ENCODE results near the gene PBX2.
A peak's percentile ranks its signal among the peaks of the same experiment; 100 is the strongest.

The PBX2 gene

GRCh38 chr6:32203426-32204267 is 13.6 kb upstream of the PBX2 start:
- H3K36me3 ChIP-seq (ENCODE audit: control insufficient read depth in 1 of 2, insufficient read depth in 2 of 2, low read length in 2 of 2) = no peaks in the 10 kb centered on the region
- no peaks in the 10 kb centered on the region for H3K27me3 ChIP-seq (ENCODE audit: control insufficient read depth in 1 of 2, insufficient read depth in 2 of 2, low read length in 2 of 2)
- no peak overlapping the region for H3K27ac ChIP-seq (ENCODE audit: low read depth, low read length)
- no peak overlapping the region for H3K9ac ChIP-seq (ENCODE audit: low read depth in 1 of 2, low read length in 2 of 2)
- no peak overlapping the region for H3K4me3 ChIP-seq (ENCODE audit: low read depth in 1 of 2, low read length in 2 of 2)
- no peaks in the 10 kb centered on the region for H3K9me3 ChIP-seq (ENCODE audit: control insufficient read depth in 1 of 2, low read length in 2 of 2)
- no peaks in the 10 kb centered on the region for H3K4me1 ChIP-seq (ENCODE audit: control insufficient read depth in 1 of 2, insufficient read depth in 2 of 2, low read length in 2 of 2)

- Histone ChIP-seq H3K9ac (ENCODE audit: low read depth in 1 of 2, low read length in 2 of 2) (no peak overlapping the region), H3K4me3 (ENCODE audit: low read depth in 1 of 2, low read length in 2 of 2) (no peak overlapping the region), H3K9me3 (ENCODE audit: control insufficient read depth in 1 of 2, low read length in 2 of 2) (no peaks in the 10 kb centered on the region), H3K36me3 (ENCODE audit: control insufficient read depth in 1 of 2, insufficient read depth in 2 of 2, low read length in 2 of 2) (no peaks in the 10 kb centered on the region), H3K27ac (ENCODE audit: low read depth, low read length) (no peak overlapping the region), H3K27me3 (ENCODE audit: control insufficient read depth in 1 of 2, insufficient read depth in 2 of 2, low read length in 2 of 2) (no peaks in the 10 kb centered on the region), H3K4me1 (ENCODE audit: control insufficient read depth in 1 of 2, insufficient read depth in 2 of 2, low read length in 2 of 2) (peaks cover 3 to 4% of the 10 kb centered on the region in 2 donors)
These were observed 12.2 kb upstream of the PBX2 start for GRCh38 chr6:32202186-32202585.

GRCh38 chr6:32200711-32201475 is 10.9 kb upstream of the PBX2 start:
- no peak overlapping the region for H3K27ac ChIP-seq (ENCODE audit: low read depth, low read length)
- no peaks in the 10 kb centered on the region for H3K36me3 ChIP-seq (ENCODE audit: control insufficient read depth in 1 of 2, insufficient read depth in 2 of 2, low read length in 2 of 2)
- no peaks in the 10 kb centered on the region for H3K27me3 ChIP-seq (ENCODE audit: control insufficient read depth in 1 of 2, insufficient read depth in 2 of 2, low read length in 2 of 2)
- no peak overlapping the region for H3K9ac ChIP-seq (ENCODE audit: low read depth in 1 of 2, low read length in 2 of 2)
- H3K9me3 ChIP-seq (ENCODE audit: control insufficient read depth in 1 of 2, low read length in 2 of 2) = no peaks in the 10 kb centered on the region
- no peak overlapping the region for H3K4me3 ChIP-seq (ENCODE audit: low read depth in 1 of 2, low read length in 2 of 2)
- peaks cover 12% of the 10 kb centered on the region in 2 donors for H3K4me1 ChIP-seq (ENCODE audit: control insufficient read depth in 1 of 2, insufficient read depth in 2 of 2, low read length in 2 of 2)

- H3K4me1 ChIP-seq (ENCODE audit: control insufficient read depth in 1 of 2, insufficient read depth in 2 of 2, low read length in 2 of 2) = peaks cover 18 to 25% of the 10 kb centered on the region in 2 donors
- no peaks in the 10 kb centered on the region for H3K27me3 ChIP-seq (ENCODE audit: control insufficient read depth in 1 of 2, insufficient read depth in 2 of 2, low read length in 2 of 2)
- H3K27ac ChIP-seq (ENCODE audit: low read depth, low read length) = no peak overlapping the region
- H3K36me3 ChIP-seq (ENCODE audit: control insufficient read depth in 1 of 2, insufficient read depth in 2 of 2, low read length in 2 of 2) = no peaks in the 10 kb centered on the region
- no peak overlapping the region for H3K4me3 ChIP-seq (ENCODE audit: low read depth in 1 of 2, low read length in 2 of 2)
- no peak overlapping the region for H3K9ac ChIP-seq (ENCODE audit: low read depth in 1 of 2, low read length in 2 of 2)
- H3K9me3 ChIP-seq (ENCODE audit: control insufficient read depth in 1 of 2, low read length in 2 of 2) = no peaks in the 10 kb centered on the region
These were observed 8.9 kb upstream of the PBX2 start for GRCh38 chr6:32198866-32199265.

DNA sequence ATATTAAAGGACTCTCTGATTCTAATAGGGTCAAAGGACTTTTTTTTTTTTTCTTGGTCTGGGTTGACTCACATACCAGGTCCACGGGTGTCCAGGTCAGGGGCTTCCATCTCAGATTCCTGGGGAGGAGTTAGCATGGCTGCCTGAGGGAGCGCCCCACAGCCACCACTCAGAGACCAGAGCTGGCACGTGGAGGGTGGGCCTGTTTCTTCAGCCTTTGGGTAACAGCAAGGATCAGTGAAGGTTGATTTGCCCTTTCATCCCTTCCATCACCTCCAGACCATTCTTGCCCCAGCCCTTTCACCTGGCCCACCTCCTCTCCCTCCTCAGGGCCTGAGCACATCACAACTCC is 8.3 kb upstream of the PBX2 start:
- H3K27me3 ChIP-seq (ENCODE audit: control insufficient read depth in 1 of 2, insufficient read depth in 2 of 2, low read length in 2 of 2) = no peaks in the 10 kb centered on the region

GRCh38 chr6:32196682-32197616 is 6.9 kb upstream of the PBX2 start:
- peaks cover 25 to 33% of the 10 kb centered on the region in 2 donors for H3K4me1 ChIP-seq (ENCODE audit: control insufficient read depth in 1 of 2, insufficient read depth in 2 of 2, low read length in 2 of 2)

More for the DNA sequence above, 8.3 kb upstream of the PBX2 start:
- H3K4me3 ChIP-seq (ENCODE audit: low read depth in 1 of 2, low read length in 2 of 2) = no peak overlapping the region
- no peak overlapping the region for H3K9ac ChIP-seq (ENCODE audit: low read depth in 1 of 2, low read length in 2 of 2)
- no peaks in the 10 kb centered on the region for H3K36me3 ChIP-seq (ENCODE audit: control insufficient read depth in 1 of 2, insufficient read depth in 2 of 2, low read length in 2 of 2)
- H3K27ac ChIP-seq (ENCODE audit: low read depth, low read length) = no peak overlapping the region
- no peaks in the 10 kb centered on the region for H3K9me3 ChIP-seq (ENCODE audit: control insufficient read depth in 1 of 2, low read length in 2 of 2)
- peaks cover 22 to 25% of the 10 kb centered on the region in 2 donors for H3K4me1 ChIP-seq (ENCODE audit: control insufficient read depth in 1 of 2, insufficient read depth in 2 of 2, low read length in 2 of 2)

GRCh38 chr6:32195902-32196681 is 6.1 kb upstream of the PBX2 start:
- peak overlapping the region; percentile 82 to 86 for H3K4me3 ChIP-seq (ENCODE audit: low read depth in 1 of 2, low read length in 2 of 2)

More at GRCh38 chr6:32196682-32197616, 6.9 kb upstream of the PBX2 start:
- Histone ChIP-seq H3K9me3 (ENCODE audit: control insufficient read depth in 1 of 2, low read length in 2 of 2) (no peaks in the 10 kb centered on the region), H3K27me3 (ENCODE audit: control insufficient read depth in 1 of 2, insufficient read depth in 2 of 2, low read length in 2 of 2) (no peaks in the 10 kb centered on the region), H3K9ac (ENCODE audit: low read depth in 1 of 2, low read length in 2 of 2) (peak overlapping the region; percentile 95 to 98), H3K4me3 (ENCODE audit: low read depth in 1 of 2, low read length in 2 of 2) (peak overlapping the region; percentile 82 to 86), H3K27ac (ENCODE audit: low read depth, low read length) (peak overlapping the region; percentile 99), H3K36me3 (ENCODE audit: control insufficient read depth in 1 of 2, insufficient read depth in 2 of 2, low read length in 2 of 2) (no peaks in the 10 kb centered on the region)

DNA sequence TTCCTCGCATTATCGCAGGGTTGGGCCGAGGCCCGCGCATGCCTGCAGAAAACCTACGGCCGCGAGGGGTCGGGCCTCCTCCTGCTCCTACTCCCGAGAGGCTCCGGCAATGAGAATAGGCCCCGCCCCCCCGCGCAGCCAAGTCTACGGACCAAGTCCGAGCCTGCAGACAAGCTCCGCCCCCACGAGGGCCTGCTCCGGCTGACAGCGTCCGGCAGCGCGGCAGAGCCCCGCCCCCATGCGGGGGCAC is 5.6 kb upstream of the PBX2 start:
- Histone ChIP-seq H3K27me3 (ENCODE audit: control insufficient read depth in 1 of 2, insufficient read depth in 2 of 2, low read length in 2 of 2) (no peaks in the 10 kb centered on the region), H3K36me3 (ENCODE audit: control insufficient read depth in 1 of 2, insufficient read depth in 2 of 2, low read length in 2 of 2) (no peaks in the 10 kb centered on the region), H3K9me3 (ENCODE audit: control insufficient read depth in 1 of 2, low read length in 2 of 2) (no peaks in the 10 kb centered on the region), H3K27ac (ENCODE audit: low read depth, low read length) (peak overlapping the region; percentile 99), H3K4me3 (ENCODE audit: low read depth in 1 of 2, low read length in 2 of 2) (peak overlapping the region; percentile 63 to 86), H3K4me1 (ENCODE audit: control insufficient read depth in 1 of 2, insufficient read depth in 2 of 2, low read length in 2 of 2) (peaks cover 36 to 46% of the 10 kb centered on the region in 2 donors), H3K9ac (ENCODE audit: low read depth in 1 of 2, low read length in 2 of 2) (peak overlapping the region in 1 of 2 donors; percentile 98)

More at GRCh38 chr6:32195902-32196681, 6.1 kb upstream of the PBX2 start:
- peak overlapping the region; percentile 95 to 98 for H3K9ac ChIP-seq (ENCODE audit: low read depth in 1 of 2, low read length in 2 of 2)
- H3K36me3 ChIP-seq (ENCODE audit: control insufficient read depth in 1 of 2, insufficient read depth in 2 of 2, low read length in 2 of 2) = no peaks in the 10 kb centered on the region
- H3K27me3 ChIP-seq (ENCODE audit: control insufficient read depth in 1 of 2, insufficient read depth in 2 of 2, low read length in 2 of 2) = no peaks in the 10 kb centered on the region
- peaks cover 31 to 42% of the 10 kb centered on the region in 2 donors for H3K4me1 ChIP-seq (ENCODE audit: control insufficient read depth in 1 of 2, insufficient read depth in 2 of 2, low read length in 2 of 2)
- no peaks in the 10 kb centered on the region for H3K9me3 ChIP-seq (ENCODE audit: control insufficient read depth in 1 of 2, low read length in 2 of 2)
- peak overlapping the region; percentile 99 for H3K27ac ChIP-seq (ENCODE audit: low read depth, low read length)

- Histone ChIP-seq H3K27ac (ENCODE audit: low read depth, low read length) (peak overlapping the region; percentile 78), H3K9me3 (ENCODE audit: control insufficient read depth in 1 of 2, low read length in 2 of 2) (no peaks in the 10 kb centered on the region), H3K9ac (ENCODE audit: low read depth in 1 of 2, low read length in 2 of 2) (peak overlapping the region; percentile 50 to 71), H3K27me3 (ENCODE audit: control insufficient read depth in 1 of 2, insufficient read depth in 2 of 2, low read length in 2 of 2) (no peaks in the 10 kb centered on the region), H3K4me3 (ENCODE audit: low read depth in 1 of 2, low read length in 2 of 2) (peak overlapping the region; percentile 50 to 63), H3K36me3 (ENCODE audit: control insufficient read depth in 1 of 2, insufficient read depth in 2 of 2, low read length in 2 of 2) (no peaks in the 10 kb centered on the region), H3K4me1 (ENCODE audit: control insufficient read depth in 1 of 2, insufficient read depth in 2 of 2, low read length in 2 of 2) (peaks cover 41 to 46% of the 10 kb centered on the region in 2 donors)
These were observed 5.0 kb upstream of the PBX2 start for GRCh38 chr6:32194825-32195651.

All from duodenal mucosa (tissue), 2 donors.